GM23338 (cell line): ENCODE measurements around the gene SH3GL2. TPM values are rescaled to one million over a fixed set of nuclear protein-coding genes. Genes with fewer than 3 reads are reported as not detected.

Experiments used
- CREB1 ChIP-seq: fragments of 250-450 bp; sonication (Bioruptor Pico); IDR thresholded peaks from 2 replicates; pipeline ENCODE4 v1.5.0; 2020; ENCODE audit warnings: low read depth, mild to moderate bottlenecking, moderate library complexity
- EZH2 ChIP-seq: fragments of 200-600 bp; sonication (generic); IDR thresholded peaks from one replicate; pipeline ENCODE4 v1.8.0; 2017; ENCODE audit warnings: antibody characterized with exemption, mild to moderate bottlenecking, low read depth; ENCODE audit not compliant: unreplicated experiment
- EZH2phosphoT487 ChIP-seq: fragments of 200-600 bp; sonication (generic); IDR thresholded peaks from one replicate; pipeline ENCODE4 v1.8.1; 2018; ENCODE audit warnings: antibody characterized with exemption; ENCODE audit not compliant: unreplicated experiment
- JUNB ChIP-seq: IDR thresholded peaks from one replicate; pipeline ENCODE4 v1.6.1; 2016; ENCODE audit warnings: antibody characterized with exemption; ENCODE audit not compliant: unreplicated experiment
- NANOG ChIP-seq: IDR thresholded peaks from 2 replicates; pipeline ENCODE4 v1.6.1; 2016; ENCODE audit warnings: antibody characterized with exemption, borderline replicate concordance
- POLR2AphosphoS5 ChIP-seq: IDR thresholded peaks from 2 replicates; pipeline ENCODE4 v1.6.1; 2016; ENCODE audit warnings: antibody characterized with exemption, low read depth
- REST ChIP-seq: IDR thresholded peaks from one replicate; pipeline ENCODE4 v1.6.1; 2018; ENCODE audit warnings: antibody characterized with exemption; ENCODE audit not compliant: unreplicated experiment
- STAT1 ChIP-seq: IDR thresholded peaks from one replicate; pipeline ENCODE4 v1.6.1; 2016; ENCODE audit warnings: antibody characterized with exemption; ENCODE audit not compliant: unreplicated experiment
- ZNF114 ChIP-seq: fragments of 250-450 bp; sonication (Bioruptor Pico); IDR thresholded peaks from 2 replicates; pipeline ENCODE4 v1.5.0; 2020; ENCODE audit warnings: mild to moderate bottlenecking, moderate library complexity
- ZNF331 ChIP-seq: fragments of 250-450 bp; sonication (Bioruptor Pico); IDR thresholded peaks from 2 replicates; pipeline ENCODE4 v1.5.0; 2020; ENCODE audit warnings: low read depth, mild to moderate bottlenecking, moderate library complexity
- ZNF462 ChIP-seq: fragments of 250-450 bp; sonication (Bioruptor Pico); IDR thresholded peaks from 2 replicates; pipeline ENCODE4 v1.5.0; 2020; ENCODE audit warnings: mild to moderate bottlenecking, moderate library complexity
- polyA plus RNA-seq: library from polyadenylated mRNA; unstranded; fragments of >200 nt; fragmentation: Nextera tagmentation; extraction: Ambion mirVana; gene quantifications from 2 replicates; pipeline ENCODE4 v1.2.1, GENCODE V29; 2016
- total RNA-seq: library from RNA; depleted of rRNA; stranded (reverse); fragments of >200 nt; shearing (Covaris generic); gene quantifications from 2 replicates; pipeline ENCODE4 v1.2.3, GENCODE V29; 2014
- TF ChIP-seq, protein P1 (sequence below), 2 experiments: fragments of 200-600 bp in 1 of 2; sonication (generic) in 1 of 2; conservative IDR thresholded peaks; 2 replicates each; pipeline versions ENCODE4 v1.5.1 to v1.6.1; 2016 to 2017; ENCODE audit warnings: antibody characterized with exemption in 2 of 2, low read depth in 2 of 2, mild to moderate bottlenecking in 2 of 2, moderate library complexity in 1 of 2

SH3GL2 gene
- total and polyA plus RNA-seq, 2 experiments from 2014 or later: 5.9 to 8.6 TPM

- no peak for TF ChIP-seq ZNF462 (CRISPR knock-in tag)
- no peak for TF ChIP-seq ZNF114
- no peak for TF ChIP-seq REST
- no peak for TF ChIP-seq POLR2AphosphoS5
- no peak for TF ChIP-seq CREB1 (CRISPR knock-in tag)
- no peak for TF ChIP-seq STAT1
- TF ChIP-seq EZH2: no peak
- no peak for TF ChIP-seq ZNF331 (CRISPR knock-in tag)
- no peak for TF ChIP-seq JUNB
- no peak for TF ChIP-seq EZH2phosphoT487
- TF ChIP-seq, protein P1, sequence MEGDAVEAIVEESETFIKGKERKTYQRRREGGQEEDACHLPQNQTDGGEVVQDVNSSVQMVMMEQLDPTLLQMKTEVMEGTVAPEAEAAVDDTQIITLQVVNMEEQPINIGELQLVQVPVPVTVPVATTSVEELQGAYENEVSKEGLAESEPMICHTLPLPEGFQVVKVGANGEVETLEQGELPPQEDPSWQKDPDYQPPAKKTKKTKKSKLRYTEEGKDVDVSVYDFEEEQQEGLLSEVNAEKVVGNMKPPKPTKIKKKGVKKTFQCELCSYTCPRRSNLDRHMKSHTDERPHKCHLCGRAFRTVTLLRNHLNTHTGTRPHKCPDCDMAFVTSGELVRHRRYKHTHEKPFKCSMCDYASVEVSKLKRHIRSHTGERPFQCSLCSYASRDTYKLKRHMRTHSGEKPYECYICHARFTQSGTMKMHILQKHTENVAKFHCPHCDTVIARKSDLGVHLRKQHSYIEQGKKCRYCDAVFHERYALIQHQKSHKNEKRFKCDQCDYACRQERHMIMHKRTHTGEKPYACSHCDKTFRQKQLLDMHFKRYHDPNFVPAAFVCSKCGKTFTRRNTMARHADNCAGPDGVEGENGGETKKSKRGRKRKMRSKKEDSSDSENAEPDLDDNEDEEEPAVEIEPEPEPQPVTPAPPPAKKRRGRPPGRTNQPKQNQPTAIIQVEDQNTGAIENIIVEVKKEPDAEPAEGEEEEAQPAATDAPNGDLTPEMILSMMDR (conservative IDR thresholded peaks at IDR 0.05; ENCODE audit: low read depth in 2 of 2): no peak
- no peak for TF ChIP-seq NANOG
These were observed 48.8 kb downstream of the SH3GL2 start (continued) for GRCh38 chr9:17627641-17628040.
